ENCODE measurements around the gene CYS1. TPM values are rescaled to one million over a fixed set of nuclear protein-coding genes. Genes with fewer than 3 reads are reported as not detected.

CYS1 gene
- polyA plus RNA-seq, 1 donor (not counting 4 experiments of a cell fraction or from before 2014, with no cell fraction given): 0.14 TPM

- H3K27me3 ChIP-seq (ENCODE audit: control insufficient read depth, extremely low read depth, insufficient read depth, low read length): peaks cover 44% of the 10 kb centered on the region
- dilution Hi-C loops (cut with MboI; ENCODE audit: extremely low pct_ligation_motif_present, low sequenced_read_pairs): no loop called here
- no peak overlapping the region for H3K4me3 ChIP-seq (ENCODE audit: control insufficient read depth in 2 of 3, extremely low read depth in 1 of 3, insufficient read depth in 2 of 3, low read depth in 1 of 3, low read length in 3 of 3)
Observed at GRCh38 chr2:10075101-10075500, 5.1 kb downstream of the CYS1 start.

DNA sequence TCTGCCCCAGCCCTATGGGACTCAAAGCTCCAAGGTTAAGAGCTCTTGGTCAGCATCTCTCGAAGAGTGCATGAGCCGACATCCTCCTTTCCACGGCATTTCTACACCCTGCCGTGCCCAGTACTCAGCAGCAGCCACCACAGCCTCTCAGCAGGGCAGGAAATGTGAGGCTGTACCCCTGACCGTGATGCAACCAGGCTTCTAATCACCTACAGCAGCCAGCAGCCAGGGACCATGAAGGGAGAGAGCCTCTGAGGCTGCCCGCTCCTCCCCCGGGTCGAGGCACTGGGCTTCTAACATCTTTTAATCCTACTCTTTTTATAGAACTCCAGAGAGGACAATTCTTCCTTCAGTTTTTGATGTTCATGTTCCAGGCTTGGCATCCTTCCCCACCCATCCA lies 6.5 kb downstream of the CYS1 start:
- no peak overlapping the region for H3K9ac ChIP-seq (ENCODE audit: control insufficient read depth, extremely low read depth, insufficient read depth, low read length)
- FAIRE-seq (no peak), DNase-seq (ENCODE audit: low read depth, low spot score) (no peak)
- H3K4me3 ChIP-seq (ENCODE audit: control insufficient read depth in 2 of 3, extremely low read depth in 1 of 3, insufficient read depth in 2 of 3, low read depth in 1 of 3, low read length in 3 of 3): no peak overlapping the region
- no peaks in the 10 kb centered on the region for H3K9me1 ChIP-seq (ENCODE audit: control insufficient read depth, extremely low read depth, insufficient read depth, low read length)
- no peak overlapping the region for H3K27ac ChIP-seq (ENCODE audit: control insufficient read depth, insufficient read depth, low read length)
- no peaks in the 10 kb centered on the region for H3K9me3 ChIP-seq (ENCODE audit: control insufficient read depth, low read depth, low read length)
- H3K4me2 ChIP-seq (ENCODE audit: control insufficient read depth, extremely low read depth, insufficient read depth, low read depth, low read length): no peak overlapping the region
- no peaks in the 10 kb centered on the region for H3K79me2 ChIP-seq (ENCODE audit: control insufficient read depth, insufficient read depth, low read length)
- no peak overlapping the region for H2AFZ ChIP-seq (ENCODE audit: control insufficient read depth, low read length)
- dilution Hi-C loops (cut with MboI; ENCODE audit: extremely low pct_ligation_motif_present, low sequenced_read_pairs): no loop called here
- H3K27me3 ChIP-seq (ENCODE audit: control insufficient read depth, extremely low read depth, insufficient read depth, low read length): peaks cover 36% of the 10 kb centered on the region
- no peaks in the 10 kb centered on the region for H4K20me1 ChIP-seq (ENCODE audit: control insufficient read depth, extremely low read depth, insufficient read depth, low read length)
- H3K36me3 ChIP-seq (ENCODE audit: control insufficient read depth in 2 of 2, extremely low read depth in 1 of 2, insufficient read depth in 2 of 2, low read length in 2 of 2): no peaks in the 10 kb centered on the region
- TF ChIP-seq EZH2 (IDR thresholded peaks at IDR 0.05; ENCODE audit: low read length): no peak
- TF ChIP-seq, protein P1, sequence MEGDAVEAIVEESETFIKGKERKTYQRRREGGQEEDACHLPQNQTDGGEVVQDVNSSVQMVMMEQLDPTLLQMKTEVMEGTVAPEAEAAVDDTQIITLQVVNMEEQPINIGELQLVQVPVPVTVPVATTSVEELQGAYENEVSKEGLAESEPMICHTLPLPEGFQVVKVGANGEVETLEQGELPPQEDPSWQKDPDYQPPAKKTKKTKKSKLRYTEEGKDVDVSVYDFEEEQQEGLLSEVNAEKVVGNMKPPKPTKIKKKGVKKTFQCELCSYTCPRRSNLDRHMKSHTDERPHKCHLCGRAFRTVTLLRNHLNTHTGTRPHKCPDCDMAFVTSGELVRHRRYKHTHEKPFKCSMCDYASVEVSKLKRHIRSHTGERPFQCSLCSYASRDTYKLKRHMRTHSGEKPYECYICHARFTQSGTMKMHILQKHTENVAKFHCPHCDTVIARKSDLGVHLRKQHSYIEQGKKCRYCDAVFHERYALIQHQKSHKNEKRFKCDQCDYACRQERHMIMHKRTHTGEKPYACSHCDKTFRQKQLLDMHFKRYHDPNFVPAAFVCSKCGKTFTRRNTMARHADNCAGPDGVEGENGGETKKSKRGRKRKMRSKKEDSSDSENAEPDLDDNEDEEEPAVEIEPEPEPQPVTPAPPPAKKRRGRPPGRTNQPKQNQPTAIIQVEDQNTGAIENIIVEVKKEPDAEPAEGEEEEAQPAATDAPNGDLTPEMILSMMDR (optimal IDR thresholded peaks at IDR 0.05 in 1 of 3, IDR thresholded peaks at IDR 0.05 in 1 of 3, conservative IDR thresholded peaks at IDR 0.05 in 1 of 3; ENCODE audit: extremely low read depth in 1 of 3, insufficient read depth in 2 of 3, low read length in 3 of 3): no peak
- no peaks in the 10 kb centered on the region for H3K4me1 ChIP-seq (ENCODE audit: control insufficient read depth, extremely low read depth, insufficient read depth, low read length)

More at GRCh38 chr2:10075101-10075500, 5.1 kb downstream of the CYS1 start:
- Histone ChIP-seq H3K9ac (ENCODE audit: control insufficient read depth, extremely low read depth, insufficient read depth, low read length) (no peak overlapping the region), H3K9me3 (ENCODE audit: control insufficient read depth, low read depth, low read length) (no peaks in the 10 kb centered on the region), H3K79me2 (ENCODE audit: control insufficient read depth, insufficient read depth, low read length) (no peaks in the 10 kb centered on the region), H4K20me1 (ENCODE audit: control insufficient read depth, extremely low read depth, insufficient read depth, low read length) (no peaks in the 10 kb centered on the region), H3K4me1 (ENCODE audit: control insufficient read depth, extremely low read depth, insufficient read depth, low read length) (no peaks in the 10 kb centered on the region), H3K27ac (ENCODE audit: control insufficient read depth, insufficient read depth, low read length) (no peak overlapping the region), H3K36me3 (ENCODE audit: control insufficient read depth in 2 of 2, extremely low read depth in 1 of 2, insufficient read depth in 2 of 2, low read length in 2 of 2) (no peaks in the 10 kb centered on the region), H3K4me2 (ENCODE audit: control insufficient read depth, extremely low read depth, insufficient read depth, low read depth, low read length) (no peak overlapping the region), H3K9me1 (ENCODE audit: control insufficient read depth, extremely low read depth, insufficient read depth, low read length) (no peaks in the 10 kb centered on the region), H2AFZ (ENCODE audit: control insufficient read depth, low read length) (no peak overlapping the region)
- TF ChIP-seq, protein P1 (optimal IDR thresholded peaks at IDR 0.05 in 1 of 3, IDR thresholded peaks at IDR 0.05 in 1 of 3, conservative IDR thresholded peaks at IDR 0.05 in 1 of 3; ENCODE audit: extremely low read depth in 1 of 3, insufficient read depth in 2 of 3, low read length in 3 of 3): no peak
- TF ChIP-seq EZH2 (IDR thresholded peaks at IDR 0.05; ENCODE audit: low read length): no peak
- FAIRE-seq: no peak
- DNase-seq (ENCODE audit: low read depth, low spot score): no peak
